IMR-90 (cell line): Measurements from ENCODE around the gene TASP1. TPM values are rescaled to one million over a fixed set of nuclear protein-coding genes. Genes with fewer than 3 reads are reported as not detected.

Source experiments
- ATAC-seq: fragments of 200-7000 bp; cut with Tn5 transposase; 2 replicates; pipeline ENCODE4 v1.9.1; 2020; ENCODE audit warnings: low read depth, mild to moderate bottlenecking, moderate library complexity
- BruUV-seq: library from RNA; stranded (reverse); fragments of 400-500 nt; replicated peaks from 2 replicates; lab custom pipeline; 2021; lab: Mats Ljungman, UMichigan
- CTCF ChIA-PET: fragments of 300-600 bp; formaldehyde crosslinking; extraction: SDS; loops from one replicate; lab custom pipeline; 2021; ENCODE audit warnings: antibody characterized with exemption; lab: Yijun Ruan, JAX
- POLR2A ChIA-PET: fragments of 300-600 bp; sonication (Branson Sonifier 250); formaldehyde crosslinking; loops from one replicate; lab custom pipeline; 2022; ENCODE audit warnings: antibody characterized with exemption; ENCODE audit not compliant: unreplicated experiment; lab: Charles Lee
- DNase-seq: peaks from one replicate; pipeline ENCODE4 v3.0.0; 2013
- H2AFZ ChIP-seq: replicated peaks from 2 replicates; pipeline ENCODE3; 2013; ENCODE audit warnings: low read length, mild to moderate bottlenecking; ENCODE audit not compliant: poor library complexity
- H2AK5ac ChIP-seq: 2 replicates; pipeline ENCODE4 v1.6.1; 2013; ENCODE audit warnings: low read depth, low read length, inconsistent platforms
- H2AK9ac ChIP-seq: replicated peaks from 2 replicates; pipeline ENCODE3; 2013; ENCODE audit warnings: mild to moderate bottlenecking, low read depth, low read length, moderate library complexity; ENCODE audit not compliant: poor library complexity
- H2BK120ac ChIP-seq: 2 replicates; pipeline ENCODE4 v1.6.1; 2013; ENCODE audit warnings: low read depth, low read length, inconsistent platforms
- H2BK15ac ChIP-seq: 3 replicates; pipeline ENCODE4 v1.6.1; 2013; ENCODE audit warnings: low read depth, low read length, inconsistent platforms
- H2BK20ac ChIP-seq: 2 replicates; pipeline ENCODE4 v1.6.1; 2013; ENCODE audit warnings: low read depth, mild to moderate bottlenecking, inconsistent platforms, low read length, moderate library complexity
- H2BK5ac ChIP-seq: 2 replicates; pipeline ENCODE4 v1.6.1; 2013; ENCODE audit warnings: mild to moderate bottlenecking, low read depth, low read length, inconsistent platforms; ENCODE audit not compliant: poor library complexity, severe bottlenecking
- H3K14ac ChIP-seq: replicated peaks from 2 replicates; pipeline ENCODE4 v1.6.1; 2013; ENCODE audit warnings: low read depth, low read length, inconsistent platforms
- H3K18ac ChIP-seq: 2 replicates; pipeline ENCODE4 v1.6.1; 2013; ENCODE audit warnings: low read depth, low read length, control low read depth
- H3K23ac ChIP-seq: 2 replicates; pipeline ENCODE4 v1.6.1; 2013; ENCODE audit warnings: low read depth, low read length, inconsistent platforms
- H3K27ac ChIP-seq: 2 replicates; pipeline ENCODE4 v1.5.1; 2013; ENCODE audit warnings: mild to moderate bottlenecking, control low read depth, low read length; ENCODE audit not compliant: insufficient read depth
- H3K27me3 ChIP-seq: 2 replicates; pipeline ENCODE4 v1.6.1; 2013; ENCODE audit warnings: low read length; ENCODE audit not compliant: control insufficient read depth, insufficient read depth
- H3K36me3 ChIP-seq: 2 replicates; pipeline ENCODE4 v1.6.1; 2013; ENCODE audit warnings: low read length, mixed read lengths; ENCODE audit not compliant: control insufficient read depth, insufficient read depth
- H3K4ac ChIP-seq: 2 replicates; pipeline ENCODE4 v1.6.1; 2013; ENCODE audit warnings: low read depth, low read length, inconsistent platforms
- H3K4me1 ChIP-seq: 2 replicates; pipeline ENCODE4 v1.6.1; 2013; ENCODE audit warnings: low read length, mixed read lengths; ENCODE audit not compliant: control insufficient read depth, insufficient read depth
- H3K4me2 ChIP-seq: 2 replicates; pipeline ENCODE4 v1.6.1; 2013; ENCODE audit warnings: low read depth, mild to moderate bottlenecking, control low read depth, low read length, moderate library complexity
- H3K4me3 ChIP-seq: 2 replicates; pipeline ENCODE4 v1.5.1; 2013; ENCODE audit warnings: low read depth, mild to moderate bottlenecking, control low read depth, low read length, moderate library complexity; ENCODE audit not compliant: insufficient read depth
- H3K56ac ChIP-seq: 2 replicates; pipeline ENCODE4 v1.6.1; 2013; ENCODE audit warnings: low read length, inconsistent platforms; ENCODE audit not compliant: insufficient read depth; ENCODE audit errors: extremely low read depth
- H3K79me1 ChIP-seq, 2 experiments: 2 replicates each; pipeline ENCODE4 v1.6.1; 2013; ENCODE audit warnings: low read length in 2 of 2, inconsistent platforms in 1 of 2, low read depth in 1 of 2
- H3K9ac ChIP-seq: 2 replicates; pipeline ENCODE4 v1.6.1; 2013; ENCODE audit warnings: low read depth, low read length, control low read depth
- H3K9me1 ChIP-seq: 2 replicates; pipeline ENCODE4 v1.6.1; 2013; ENCODE audit warnings: low read length, inconsistent platforms; ENCODE audit not compliant: insufficient read depth
- H3K9me3 ChIP-seq: 2 replicates; pipeline ENCODE4 v1.6.1; 2013; ENCODE audit warnings: low read length; ENCODE audit not compliant: control insufficient read depth, insufficient read depth
- H4K20me1 ChIP-seq: 2 replicates; pipeline ENCODE4 v1.6.1; 2013; ENCODE audit warnings: low read length, inconsistent platforms; ENCODE audit not compliant: insufficient read depth
- H4K5ac ChIP-seq: 2 replicates; pipeline ENCODE4 v1.6.1; 2013; ENCODE audit warnings: mild to moderate bottlenecking, low read depth, low read length, control low read depth
- H4K8ac ChIP-seq, 2 experiments: 2 replicates each; pipeline ENCODE4 v1.6.1; 2013; ENCODE audit warnings: low read depth in 2 of 2, low read length in 2 of 2, control low read depth in 1 of 2, inconsistent platforms in 1 of 2
- H4K91ac ChIP-seq: 2 replicates; pipeline ENCODE4 v1.6.1; 2013; ENCODE audit warnings: low read depth, low read length, inconsistent platforms; ENCODE audit not compliant: insufficient read depth
- CEBPB ChIP-seq: IDR thresholded peaks from 2 replicates; pipeline ENCODE4 v1.6.1; 2012; ENCODE audit warnings: low read depth, low read length, improper control_type of control experiment
- CTCF ChIP-seq: conservative IDR thresholded peaks from 2 replicates; pipeline ENCODE4 v1.5.1; 2012; ENCODE audit warnings: mild to moderate bottlenecking, low read depth, low read length, improper control_type of control experiment
- FOS ChIP-seq: fragments of 150-350 bp; IDR thresholded peaks from 2 replicates; pipeline ENCODE4 v1.6.1; 2016; ENCODE audit warnings: low read depth, low read length
- POLR2A ChIP-seq: IDR thresholded peaks from 2 replicates; pipeline ENCODE4 v1.6.1; 2012; ENCODE audit warnings: mild to moderate bottlenecking, low read depth, low read length
- WGBS, 2 experiments: methylation state at CpG; one replicate each; pipeline versions ENCODE4 v1.1.5 to v1.1.7; 2013; ENCODE audit warnings: missing lambda C conversion rate in 2 of 2; ENCODE audit not compliant: insufficient read length in 1 of 2; ENCODE audit errors: extremely low coverage in 2 of 2; 5-methylcytosine and 5-hydroxymethylcytosine counted together
- dilution Hi-C: fragments of 300-500 bp; cut with HindIII; formaldehyde crosslinking; loops from one replicate; pipeline ENCODE4 v1.14.3; 2018; ENCODE audit warnings: low sequenced_read_pairs; ENCODE audit not compliant: unreplicated experiment
- in situ Hi-C: fragments of 300-500 bp; cut with MboI; formaldehyde crosslinking; loops from 3 replicates; pipeline ENCODE4 v1.14.3; 2019; ENCODE audit warnings: low sequenced_read_pairs, inconsistent platforms, mixed read lengths
- intact Hi-C: fragments of 100-400 bp; cut with micrococcal nuclease; formaldehyde crosslinking; loops from 2 replicates; pipeline ENCODE4 v1.10.0; 2022
- polyA plus RNA-seq, 3 experiments: library from polyadenylated mRNA; depleted of rRNA; stranded (reverse); fragments of >200 nt; gene quantifications; 2 replicates each; pipeline ENCODE4 v1.2.3, GENCODE V29; 2012; ENCODE audit warnings: low replicate concordance in 1 of 3
- total RNA-seq: library from RNA; depleted of rRNA; stranded (reverse); fragments of >200 nt; gene quantifications from 2 replicates; pipeline ENCODE4 v1.2.3, GENCODE V29; 2012

Gene TASP1
- total and polyA plus RNA-seq, 2 of the 4 experiments (the other 2 are of a cell fraction) = 3.9 to 7.9 TPM

GRCh38 chr20:13486694-13487093 lies 152.0 kb downstream of the TASP1 start:
- no peak overlapping the region for H2BK120ac ChIP-seq
- H2AFZ ChIP-seq = no peak overlapping the region
- no peak overlapping the region for H2AK9ac ChIP-seq
- H2BK15ac ChIP-seq = no peak overlapping the region
- no peaks in the 10 kb centered on the region for H3K36me3 ChIP-seq
- H3K4me3 ChIP-seq = no peak overlapping the region
- intact Hi-C loops (no loop called here), dilution Hi-C loops (no loop called here), in situ Hi-C loops (no loop called here)
- H3K4me1 ChIP-seq = no peaks in the 10 kb centered on the region
- no peak overlapping the region for H2BK5ac ChIP-seq
- no peak overlapping the region for H2BK20ac ChIP-seq
- ATAC-seq (no peak), DNase-seq (no peak)
- peaks cover 2% of the 10 kb centered on the region; the same call in 1 of the 2 replicates for H3K9me3 ChIP-seq
- H3K79me1 ChIP-seq = no peaks in the 10 kb centered on the region; a peak in 1 of 4 replicates
- no peak overlapping the region for H3K23ac ChIP-seq
- no peak overlapping the region for H4K5ac ChIP-seq
- ChIA-PET CTCF (no interaction called here), POLR2A (no interaction called here)
- TF ChIP-seq FOS (no peak), CTCF (no peak), CEBPB (0 out of 2 replicates have a peak, but pooled peaks have one; percentile 40), POLR2A (no peak)
- H4K20me1 ChIP-seq = no peaks in the 10 kb centered on the region
- H3K18ac ChIP-seq = no peak overlapping the region
- H3K56ac ChIP-seq = no peak overlapping the region
- no TSS peak for BruUV-seq
- H3K9ac ChIP-seq = no peak overlapping the region
- no peaks in the 10 kb centered on the region for H3K27me3 ChIP-seq
- H2AK5ac ChIP-seq = no peak overlapping the region
- H3K27ac ChIP-seq = no peak overlapping the region
- no CpG with 5 or more reads among the region's 5 CpGs for WGBS, 2 experiments
- H3K9me1 ChIP-seq = no peaks in the 10 kb centered on the region
- no peak overlapping the region for H4K91ac ChIP-seq
- no peak overlapping the region for H3K14ac ChIP-seq
- no peak overlapping the region for H4K8ac ChIP-seq
- no peak overlapping the region for H3K4me2 ChIP-seq
- no peak overlapping the region for H3K4ac ChIP-seq
